Loucy (cell line): ENCODE measurements around the gene ACTR1A.
"Not testable (repeated sequence)": the region's sequence is repeated elsewhere in the genome, so short reads cannot be mapped to it uniquely, and the experiment has no call there.

Experiments used
- H2AFZ ChIP-seq: fragments of 200-600 bp; sonication (generic); 2 replicates; pipeline ENCODE4 v1.6.0; 2016; ENCODE audit warnings: antibody characterized with exemption, mild to moderate bottlenecking, low read length, moderate library complexity
- H3F3A ChIP-seq: fragments of 200-600 bp; 2 replicates; pipeline ENCODE4 v1.6.0; 2016; ENCODE audit warnings: antibody characterized with exemption, low read depth, mild to moderate bottlenecking
- H3K27me3 ChIP-seq: fragments of 200-600 bp; sonication (generic); 2 replicates; pipeline ENCODE4 v1.6.1; 2014; ENCODE audit warnings: low read length, mild to moderate bottlenecking; ENCODE audit not compliant: insufficient read depth, poor library complexity, severe bottlenecking
- H3K36me3 ChIP-seq: fragments of 200-600 bp; sonication (generic); 2 replicates; pipeline ENCODE4 v1.6.1; 2016; ENCODE audit warnings: low read length; ENCODE audit not compliant: insufficient read depth
- H3K4me1 ChIP-seq: fragments of 200-600 bp; sonication (generic); 2 replicates; pipeline ENCODE4 v1.5.1; 2014; ENCODE audit warnings: low read length, mild to moderate bottlenecking; ENCODE audit not compliant: insufficient read depth, poor library complexity, severe bottlenecking
- H3K4me2 ChIP-seq: fragments of 200-600 bp; sonication (generic); 2 replicates; pipeline ENCODE4 v1.6.0; 2014; ENCODE audit warnings: antibody characterized with exemption, low read length, low read depth, mild to moderate bottlenecking; ENCODE audit not compliant: poor library complexity, severe bottlenecking
- H3K4me3 ChIP-seq: fragments of 200-600 bp; sonication (generic); 2 replicates; pipeline ENCODE4 v1.5.1; 2014; ENCODE audit warnings: low read length, mild to moderate bottlenecking, mixed read lengths; ENCODE audit not compliant: poor library complexity, severe bottlenecking
- H3K79me2 ChIP-seq: fragments of 200-600 bp; sonication (generic); 2 replicates; pipeline ENCODE4 v1.6.1; 2014; ENCODE audit warnings: low read length; ENCODE audit not compliant: insufficient read depth
- H3K9ac ChIP-seq: fragments of 200-600 bp; sonication (generic); 2 replicates; pipeline ENCODE4 v1.6.0; 2014; ENCODE audit warnings: mild to moderate bottlenecking, low read depth, low read length, moderate library complexity; ENCODE audit not compliant: poor library complexity, severe bottlenecking
- H3K9me2 ChIP-seq: fragments of 200-600 bp; sonication (generic); replicated peaks from 2 replicates; pipeline ENCODE4 v1.6.1; 2016; ENCODE audit warnings: low read depth, low read length, mixed read lengths
- H3K9me3 ChIP-seq: fragments of 200-600 bp; sonication (generic); 2 replicates; pipeline ENCODE4 v1.6.1; 2014; ENCODE audit warnings: mild to moderate bottlenecking, antibody characterized with exemption, low read length, low read depth; ENCODE audit not compliant: insufficient read depth
- H4K20me1 ChIP-seq: fragments of 200-600 bp; sonication (generic); 2 replicates; pipeline ENCODE4 v1.6.0; 2014; ENCODE audit warnings: antibody characterized with exemption, low read length, mild to moderate bottlenecking; ENCODE audit not compliant: insufficient read depth, poor library complexity, severe bottlenecking
- EZH2phosphoT487 ChIP-seq: fragments of 200-600 bp; IDR thresholded peaks from 2 replicates; pipeline ENCODE4 v1.6.1; 2018; ENCODE audit warnings: antibody characterized with exemption, mild to moderate bottlenecking, moderate library complexity, borderline replicate concordance
- TF ChIP-seq, protein P1 (sequence below): fragments of 200-600 bp; sonication (generic); conservative IDR thresholded peaks from 2 replicates; pipeline ENCODE4 v1.5.1; 2014; ENCODE audit warnings: mild to moderate bottlenecking, antibody characterized with exemption, low read length

Gene ACTR1A

DNA sequence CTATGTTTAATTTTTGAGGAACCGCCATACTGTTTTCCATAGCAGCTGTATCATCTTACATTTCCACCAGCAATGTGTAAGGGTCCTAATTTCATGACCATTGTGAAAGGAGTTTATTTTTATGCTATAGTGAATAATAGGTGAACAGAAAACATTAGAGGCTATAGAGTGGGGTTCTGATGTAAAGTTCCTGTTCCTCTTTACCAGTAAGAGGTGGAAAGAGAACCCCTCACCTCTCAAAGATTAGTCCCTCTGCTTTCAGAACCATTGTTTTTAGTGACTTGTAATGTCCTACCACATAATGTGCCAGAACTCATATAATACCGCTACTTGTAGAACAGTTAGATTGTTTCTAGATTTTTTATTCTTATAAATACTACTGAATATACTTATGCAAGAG, 35.4 kb upstream of the ACTR1A start:
- H3K9me2 ChIP-seq: no peaks in the 10 kb centered on the region
- no peaks in the 10 kb centered on the region for H3F3A ChIP-seq
- no peak overlapping the region for H3K9ac ChIP-seq
- H3K79me2 ChIP-seq: no peaks in the 10 kb centered on the region
- no peaks in the 10 kb centered on the region for H3K36me3 ChIP-seq
- no peaks in the 10 kb centered on the region for H4K20me1 ChIP-seq
- no peaks in the 10 kb centered on the region for H3K27me3 ChIP-seq
- no peak overlapping the region for H3K4me3 ChIP-seq
- no peak overlapping the region for H2AFZ ChIP-seq
- no peak overlapping the region for H3K4me2 ChIP-seq
- TF ChIP-seq, protein P1, sequence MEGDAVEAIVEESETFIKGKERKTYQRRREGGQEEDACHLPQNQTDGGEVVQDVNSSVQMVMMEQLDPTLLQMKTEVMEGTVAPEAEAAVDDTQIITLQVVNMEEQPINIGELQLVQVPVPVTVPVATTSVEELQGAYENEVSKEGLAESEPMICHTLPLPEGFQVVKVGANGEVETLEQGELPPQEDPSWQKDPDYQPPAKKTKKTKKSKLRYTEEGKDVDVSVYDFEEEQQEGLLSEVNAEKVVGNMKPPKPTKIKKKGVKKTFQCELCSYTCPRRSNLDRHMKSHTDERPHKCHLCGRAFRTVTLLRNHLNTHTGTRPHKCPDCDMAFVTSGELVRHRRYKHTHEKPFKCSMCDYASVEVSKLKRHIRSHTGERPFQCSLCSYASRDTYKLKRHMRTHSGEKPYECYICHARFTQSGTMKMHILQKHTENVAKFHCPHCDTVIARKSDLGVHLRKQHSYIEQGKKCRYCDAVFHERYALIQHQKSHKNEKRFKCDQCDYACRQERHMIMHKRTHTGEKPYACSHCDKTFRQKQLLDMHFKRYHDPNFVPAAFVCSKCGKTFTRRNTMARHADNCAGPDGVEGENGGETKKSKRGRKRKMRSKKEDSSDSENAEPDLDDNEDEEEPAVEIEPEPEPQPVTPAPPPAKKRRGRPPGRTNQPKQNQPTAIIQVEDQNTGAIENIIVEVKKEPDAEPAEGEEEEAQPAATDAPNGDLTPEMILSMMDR: no peak
- no peak for TF ChIP-seq EZH2phosphoT487
- no peaks in the 10 kb centered on the region for H3K4me1 ChIP-seq
- H3K9me3 ChIP-seq: no peaks in the 10 kb centered on the region

DNA sequence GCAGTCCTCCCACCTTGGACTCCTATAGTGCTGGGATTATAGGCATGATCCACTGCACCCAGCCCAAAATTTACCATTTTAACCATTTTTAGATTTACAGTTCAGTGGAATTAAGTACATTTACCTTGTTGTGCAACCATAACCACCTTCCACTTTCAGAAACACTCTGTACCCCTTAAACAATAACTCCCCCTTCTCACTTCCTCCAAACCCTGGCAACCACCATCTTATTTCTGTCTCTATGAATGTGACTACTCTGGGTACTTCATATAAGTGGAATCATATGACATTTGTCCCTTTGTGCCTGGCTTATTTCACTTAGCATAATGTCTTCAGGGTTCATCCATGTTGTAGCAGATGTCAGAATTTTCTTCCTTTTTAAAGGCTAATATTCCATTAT, 34.9 kb upstream of the ACTR1A start:
- no peaks in the 10 kb centered on the region for H3K9me2 ChIP-seq
- no peaks in the 10 kb centered on the region for H3K9me3 ChIP-seq
- H3K4me3 ChIP-seq: no peak overlapping the region
- TF ChIP-seq EZH2phosphoT487: no peak
- TF ChIP-seq, protein P1: no peak
- no peaks in the 10 kb centered on the region for H3F3A ChIP-seq
- H3K4me1 ChIP-seq: no peaks in the 10 kb centered on the region
- no peaks in the 10 kb centered on the region for H3K79me2 ChIP-seq
- no peak overlapping the region for H3K9ac ChIP-seq
- H3K36me3 ChIP-seq: no peaks in the 10 kb centered on the region
- no peaks in the 10 kb centered on the region for H4K20me1 ChIP-seq
- no peaks in the 10 kb centered on the region for H3K27me3 ChIP-seq
- H2AFZ ChIP-seq: no peak overlapping the region
- no peak overlapping the region for H3K4me2 ChIP-seq

DNA sequence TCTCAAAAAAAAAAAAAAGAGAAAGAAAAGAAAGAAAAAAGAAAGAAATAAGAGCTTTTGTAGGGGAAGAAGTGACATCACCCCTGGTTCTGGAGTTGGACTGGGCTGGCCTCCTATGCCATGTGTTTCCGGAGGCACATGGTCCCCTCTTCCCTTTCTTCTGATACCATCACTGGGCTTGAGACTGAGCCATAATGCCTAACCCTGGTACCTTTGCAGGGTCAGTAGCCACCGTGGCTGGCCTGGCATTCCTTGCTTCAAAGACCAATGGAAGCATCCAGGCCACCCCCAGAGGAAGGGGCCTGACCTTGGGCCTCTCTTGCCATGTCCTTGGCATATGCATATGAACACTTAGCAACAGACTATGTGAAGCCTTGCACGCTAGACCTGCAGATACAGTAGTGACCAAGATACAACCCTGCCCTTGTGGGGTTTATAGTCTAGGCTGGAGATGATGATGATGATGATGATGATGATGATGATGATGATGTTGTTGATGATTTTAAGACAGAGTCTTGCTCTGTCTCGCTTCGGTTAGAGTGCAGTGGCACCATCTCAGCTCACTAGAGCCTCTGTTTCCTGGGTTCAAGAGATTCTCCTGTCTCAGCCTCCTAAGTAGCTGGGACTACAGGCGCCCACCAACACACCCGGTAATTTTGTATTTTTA, 33.1 kb upstream of the ACTR1A start:
- Histone ChIP-seq H3F3A (no peaks in the 10 kb centered on the region), H3K4me2 (no peak overlapping the region), H3K27me3 (no peaks in the 10 kb centered on the region), H3K9ac (no peak overlapping the region), H3K79me2 (no peaks in the 10 kb centered on the region), H3K36me3 (no peaks in the 10 kb centered on the region), H4K20me1 (no peaks in the 10 kb centered on the region), H3K9me3 (no peaks in the 10 kb centered on the region), H3K4me3 (no peak overlapping the region), H3K9me2 (no peaks in the 10 kb centered on the region), H3K4me1 (no peaks in the 10 kb centered on the region), H2AFZ (no peak overlapping the region)
- no peak for TF ChIP-seq EZH2phosphoT487
- TF ChIP-seq, protein P1: no peak

DNA sequence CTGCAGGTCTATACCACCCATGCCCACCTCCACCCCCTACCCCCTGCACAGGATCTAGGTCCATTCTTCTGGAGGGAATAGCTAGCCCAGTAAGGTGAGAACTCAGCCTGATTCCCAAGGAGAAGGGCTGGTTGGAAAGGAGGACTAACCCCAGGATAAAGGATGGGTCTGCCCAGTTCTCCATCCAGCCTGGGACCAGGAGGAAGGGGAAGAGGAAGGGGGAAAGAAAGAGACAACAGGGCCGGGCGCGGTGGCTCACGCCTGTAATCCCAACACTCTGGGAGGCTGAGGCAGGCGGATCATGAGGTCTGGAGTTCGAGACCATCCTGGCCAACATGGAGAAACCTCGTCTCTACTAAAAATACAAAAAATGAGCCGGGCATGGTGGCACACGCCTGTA, 32.5 kb upstream of the ACTR1A start:
- not testable (repeated sequence) for H3K4me2 ChIP-seq, H3K36me3 ChIP-seq, H3F3A ChIP-seq, H3K9ac ChIP-seq, H3K9me2 ChIP-seq, H3K4me1 ChIP-seq, H3K4me3 ChIP-seq, H3K27me3 ChIP-seq, H3K79me2 ChIP-seq, H4K20me1 ChIP-seq, H2AFZ ChIP-seq, H3K9me3 ChIP-seq
